Loucy (cell line): ENCODE measurements around the gene KRT33A.

Source experiments
- H2AFZ ChIP-seq: fragments of 200-600 bp; sonication (generic); 2 replicates; pipeline ENCODE4 v1.6.0; 2016; ENCODE audit warnings: antibody characterized with exemption, mild to moderate bottlenecking, low read length, moderate library complexity
- H3F3A ChIP-seq: fragments of 200-600 bp; 2 replicates; pipeline ENCODE4 v1.6.0; 2016; ENCODE audit warnings: antibody characterized with exemption, low read depth, mild to moderate bottlenecking
- H3K27me3 ChIP-seq: fragments of 200-600 bp; sonication (generic); 2 replicates; pipeline ENCODE4 v1.6.1; 2014; ENCODE audit warnings: low read length, mild to moderate bottlenecking; ENCODE audit not compliant: insufficient read depth, poor library complexity, severe bottlenecking
- H3K36me3 ChIP-seq: fragments of 200-600 bp; sonication (generic); 2 replicates; pipeline ENCODE4 v1.6.1; 2016; ENCODE audit warnings: low read length; ENCODE audit not compliant: insufficient read depth
- H3K4me1 ChIP-seq: fragments of 200-600 bp; sonication (generic); 2 replicates; pipeline ENCODE4 v1.5.1; 2014; ENCODE audit warnings: low read length, mild to moderate bottlenecking; ENCODE audit not compliant: insufficient read depth, poor library complexity, severe bottlenecking
- H3K4me2 ChIP-seq: fragments of 200-600 bp; sonication (generic); 2 replicates; pipeline ENCODE4 v1.6.0; 2014; ENCODE audit warnings: antibody characterized with exemption, low read length, low read depth, mild to moderate bottlenecking; ENCODE audit not compliant: poor library complexity, severe bottlenecking
- H3K4me3 ChIP-seq: fragments of 200-600 bp; sonication (generic); 2 replicates; pipeline ENCODE4 v1.5.1; 2014; ENCODE audit warnings: low read length, mild to moderate bottlenecking, mixed read lengths; ENCODE audit not compliant: poor library complexity, severe bottlenecking
- H3K79me2 ChIP-seq: fragments of 200-600 bp; sonication (generic); 2 replicates; pipeline ENCODE4 v1.6.1; 2014; ENCODE audit warnings: low read length; ENCODE audit not compliant: insufficient read depth
- H3K9ac ChIP-seq: fragments of 200-600 bp; sonication (generic); 2 replicates; pipeline ENCODE4 v1.6.0; 2014; ENCODE audit warnings: mild to moderate bottlenecking, low read depth, low read length, moderate library complexity; ENCODE audit not compliant: poor library complexity, severe bottlenecking
- H3K9me2 ChIP-seq: fragments of 200-600 bp; sonication (generic); replicated peaks from 2 replicates; pipeline ENCODE4 v1.6.1; 2016; ENCODE audit warnings: low read depth, low read length, mixed read lengths
- H3K9me3 ChIP-seq: fragments of 200-600 bp; sonication (generic); 2 replicates; pipeline ENCODE4 v1.6.1; 2014; ENCODE audit warnings: mild to moderate bottlenecking, antibody characterized with exemption, low read length, low read depth; ENCODE audit not compliant: insufficient read depth
- H4K20me1 ChIP-seq: fragments of 200-600 bp; sonication (generic); 2 replicates; pipeline ENCODE4 v1.6.0; 2014; ENCODE audit warnings: antibody characterized with exemption, low read length, mild to moderate bottlenecking; ENCODE audit not compliant: insufficient read depth, poor library complexity, severe bottlenecking
- CTCF ChIP-seq: fragments of 200-600 bp; sonication (generic); conservative IDR thresholded peaks from 2 replicates; pipeline ENCODE4 v1.5.1; 2014; ENCODE audit warnings: mild to moderate bottlenecking, antibody characterized with exemption, low read length
- EZH2phosphoT487 ChIP-seq: fragments of 200-600 bp; IDR thresholded peaks from 2 replicates; pipeline ENCODE4 v1.6.1; 2018; ENCODE audit warnings: antibody characterized with exemption, mild to moderate bottlenecking, moderate library complexity, borderline replicate concordance

KRT33A gene

GRCh38 chr17:41318231-41318630 is 32.4 kb downstream of the KRT33A start:
- no peaks in the 10 kb centered on the region for H3F3A ChIP-seq
- H3K9ac ChIP-seq, result no peak overlapping the region
- no peak overlapping the region for H3K4me2 ChIP-seq
- H4K20me1 ChIP-seq, result no peaks in the 10 kb centered on the region
- no peak for TF ChIP-seq EZH2phosphoT487
- no peaks in the 10 kb centered on the region for H3K4me1 ChIP-seq
- peaks cover 9% of the 10 kb centered on the region for H3K9me3 ChIP-seq
- no peaks in the 10 kb centered on the region for H3K36me3 ChIP-seq
- H3K9me2 ChIP-seq, result no peaks in the 10 kb centered on the region
- no peaks in the 10 kb centered on the region for H3K79me2 ChIP-seq
- no peak overlapping the region for H3K4me3 ChIP-seq
- H3K27me3 ChIP-seq, result no peaks in the 10 kb centered on the region
- no peak overlapping the region for H2AFZ ChIP-seq

GRCh38 chr17:41315814-41316445 is 34.7 kb downstream of the KRT33A start:
- no peak overlapping the region for H2AFZ ChIP-seq
- H3K9ac ChIP-seq, result no peak overlapping the region
- H4K20me1 ChIP-seq, result no peaks in the 10 kb centered on the region
- TF ChIP-seq EZH2phosphoT487, result no peak
- TF ChIP-seq CTCF, result no peak
- no peak overlapping the region for H3K4me3 ChIP-seq
- H3K36me3 ChIP-seq, result no peaks in the 10 kb centered on the region
- peaks cover 9% of the 10 kb centered on the region for H3K9me3 ChIP-seq
- H3F3A ChIP-seq, result no peaks in the 10 kb centered on the region
- H3K9me2 ChIP-seq, result no peaks in the 10 kb centered on the region
- no peaks in the 10 kb centered on the region for H3K79me2 ChIP-seq
- H3K27me3 ChIP-seq, result no peaks in the 10 kb centered on the region
- no peaks in the 10 kb centered on the region for H3K4me1 ChIP-seq
- no peak overlapping the region for H3K4me2 ChIP-seq

GRCh38 chr17:41315204-41315794 is 35.3 kb downstream of the KRT33A start, which contains the start of gene KRTAP17-1:
TSS of gene KRTAP17-1 (minus strand) at chr17:41315710. CDS start at chr17:41315650, 60 bp downstream.
- no peak within 1 kb of the TSS for H3K9ac ChIP-seq
- H3K79me2 ChIP-seq, result no peaks in the 10 kb centered on the region
- peaks cover 9% of the 10 kb centered on the region for H3K9me3 ChIP-seq
- no peaks in the 10 kb centered on the region for H4K20me1 ChIP-seq
- no peak within 1 kb of the TSS for H2AFZ ChIP-seq
- H3K9me2 ChIP-seq, result no peaks in the 10 kb centered on the region
- peaks cover 4% of the 10 kb centered on the region for H3K4me1 ChIP-seq
- TF ChIP-seq CTCF (no peak), EZH2phosphoT487 (no peak)
- no peak within 1 kb of the TSS for H3K4me3 ChIP-seq
- no peaks in the 10 kb centered on the region for H3F3A ChIP-seq
- H3K27me3 ChIP-seq, result no peaks in the 10 kb centered on the region
- H3K4me2 ChIP-seq, result no peak within 1 kb of the TSS
- no peaks in the 10 kb centered on the region for H3K36me3 ChIP-seq
